HG02852 (cell line): ENCODE results near the gene CYP4F8.
"Not testable (repeated sequence)": the region's sequence is repeated elsewhere in the genome, so short reads cannot be mapped to it uniquely, and the experiment has no call there.

Experiments used
- ATAC-seq: cut with Tn5 transposase; IDR thresholded peaks from one replicate; pipeline ENCODE4 v1.9.1; 2021; ENCODE audit warnings: mild to moderate bottlenecking, moderate library complexity; ENCODE audit not compliant: unreplicated experiment

CYP4F8 gene, protein sequence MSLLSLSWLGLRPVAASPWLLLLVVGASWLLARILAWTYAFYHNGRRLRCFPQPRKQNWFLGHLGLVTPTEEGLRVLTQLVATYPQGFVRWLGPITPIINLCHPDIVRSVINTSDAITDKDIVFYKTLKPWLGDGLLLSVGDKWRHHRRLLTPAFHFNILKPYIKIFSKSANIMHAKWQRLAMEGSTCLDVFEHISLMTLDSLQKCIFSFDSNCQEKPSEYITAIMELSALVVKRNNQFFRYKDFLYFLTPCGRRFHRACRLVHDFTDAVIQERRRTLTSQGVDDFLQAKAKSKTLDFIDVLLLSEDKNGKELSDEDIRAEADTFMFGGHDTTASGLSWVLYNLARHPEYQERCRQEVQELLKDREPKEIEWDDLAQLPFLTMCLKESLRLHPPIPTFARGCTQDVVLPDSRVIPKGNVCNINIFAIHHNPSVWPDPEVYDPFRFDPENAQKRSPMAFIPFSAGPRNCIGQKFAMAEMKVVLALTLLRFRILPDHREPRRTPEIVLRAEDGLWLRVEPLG

DNA sequence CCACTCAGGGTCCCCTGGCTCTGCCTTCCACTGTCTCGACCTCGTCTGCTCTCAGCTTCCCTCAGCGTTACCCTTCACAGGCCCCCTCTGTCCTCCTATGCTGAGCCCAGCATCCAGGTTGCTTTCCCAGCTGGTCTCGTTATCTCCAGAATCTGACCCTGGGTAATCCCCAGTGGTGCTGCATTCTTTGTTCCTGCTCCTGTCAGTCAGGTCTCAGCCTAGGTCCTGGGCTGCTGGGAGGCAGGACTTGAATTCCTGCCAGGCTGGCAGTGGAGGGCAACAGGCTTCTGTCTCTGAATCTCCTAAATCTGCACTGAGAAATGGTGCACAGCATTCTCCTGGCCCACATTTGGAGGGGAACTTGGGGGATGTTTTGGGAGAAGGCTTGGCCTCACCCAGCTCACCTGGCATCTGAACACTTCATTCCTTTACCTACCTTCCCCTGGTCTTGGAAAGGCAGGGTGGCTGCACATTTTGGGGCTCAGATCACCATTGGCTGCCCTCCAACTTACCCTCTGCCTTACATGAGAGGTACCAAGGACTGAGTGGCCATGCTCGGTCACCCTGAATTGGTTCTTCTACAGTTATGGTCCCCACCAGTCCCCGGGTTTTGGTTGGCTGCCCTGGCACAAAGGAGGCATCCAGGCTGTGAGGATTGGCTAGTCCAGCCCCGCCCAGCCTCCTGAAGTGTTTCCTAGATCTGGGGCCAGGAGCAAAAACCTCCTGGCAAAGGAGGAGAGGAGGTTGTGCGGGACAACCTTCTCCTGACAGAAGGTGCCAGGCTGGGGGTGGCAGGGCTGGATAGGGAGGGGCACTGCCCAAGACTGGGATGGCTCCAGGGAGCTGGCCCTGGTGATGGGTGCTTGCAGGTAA is at the start of gene CYP4F8:
CYP4F8 (plus strand) TSS at position 712 of the 873 bp plus-strand sequence. CDS start 399 bp downstream, outside the sequence.
- no peak for ATAC-seq

DNA sequence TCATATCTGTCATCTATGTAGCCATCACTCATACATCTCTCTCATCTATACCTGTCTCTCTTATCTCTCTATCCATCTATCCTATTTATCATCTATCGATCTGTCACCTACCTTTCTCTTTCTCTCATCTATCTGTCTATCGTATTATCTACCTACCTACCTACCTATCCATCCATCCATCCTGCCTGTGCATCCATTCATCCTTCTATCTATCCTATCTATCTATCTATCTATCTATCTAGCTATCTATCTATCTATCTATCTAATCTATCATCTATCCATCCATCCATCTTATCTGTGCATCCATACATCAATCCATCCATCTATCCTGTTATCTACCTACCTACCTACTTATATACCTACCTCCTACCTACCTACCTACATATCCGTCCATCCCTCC is 44.6 kb upstream of the CYP4F8 start:
- ATAC-seq, result no peak

DNA sequence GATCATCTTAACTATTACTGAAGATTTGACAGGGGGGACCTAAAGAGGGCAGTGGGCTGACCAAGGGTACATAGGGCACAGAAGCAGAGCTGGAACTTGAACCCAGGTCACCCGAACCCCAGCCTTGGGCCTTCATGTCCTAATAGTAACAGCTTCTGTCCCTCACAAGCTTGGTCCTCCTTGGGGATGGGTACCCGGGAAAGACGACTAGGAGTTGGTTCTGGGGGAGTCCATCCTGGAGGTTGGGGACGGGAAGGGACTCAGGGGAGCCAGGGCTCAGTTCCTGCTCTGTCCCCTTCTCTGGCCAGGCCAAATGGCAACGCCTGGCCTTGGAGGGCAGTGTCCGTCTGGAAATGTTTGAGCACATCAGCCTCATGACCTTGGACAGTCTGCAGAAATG is 39.6 kb upstream of the CYP4F8 start:
- ATAC-seq, result no peak

DNA sequence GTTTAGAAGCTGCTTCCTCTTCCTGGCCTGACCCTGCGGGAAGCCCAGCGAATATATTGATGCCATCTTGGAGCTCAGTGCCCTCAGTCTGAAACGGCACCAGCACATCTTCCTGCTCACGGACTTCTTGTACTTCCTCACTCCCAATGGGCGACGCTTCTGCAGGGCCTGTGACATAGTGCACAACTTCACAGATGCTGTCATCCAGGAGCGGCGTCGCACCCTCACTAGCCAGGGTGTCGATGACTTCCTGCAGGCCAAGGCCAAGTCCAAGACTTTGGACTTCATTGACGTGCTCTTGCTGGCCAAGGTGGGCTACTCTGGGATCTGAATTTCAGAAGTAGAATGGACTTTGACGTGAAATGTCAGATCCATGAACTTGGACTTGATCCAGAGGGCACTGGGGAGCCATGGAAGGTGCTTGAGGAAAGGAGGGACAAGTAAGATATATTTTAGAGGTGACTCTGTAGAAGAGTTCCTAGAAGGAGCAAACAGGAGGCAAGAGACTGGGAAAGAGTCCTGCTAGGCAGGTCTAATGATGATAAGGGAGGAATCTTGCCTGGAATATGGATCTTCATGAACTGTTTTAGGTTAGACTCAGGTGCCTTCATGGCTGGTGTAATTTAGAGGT is 38.4 kb upstream of the CYP4F8 start:
- no peak for ATAC-seq

DNA sequence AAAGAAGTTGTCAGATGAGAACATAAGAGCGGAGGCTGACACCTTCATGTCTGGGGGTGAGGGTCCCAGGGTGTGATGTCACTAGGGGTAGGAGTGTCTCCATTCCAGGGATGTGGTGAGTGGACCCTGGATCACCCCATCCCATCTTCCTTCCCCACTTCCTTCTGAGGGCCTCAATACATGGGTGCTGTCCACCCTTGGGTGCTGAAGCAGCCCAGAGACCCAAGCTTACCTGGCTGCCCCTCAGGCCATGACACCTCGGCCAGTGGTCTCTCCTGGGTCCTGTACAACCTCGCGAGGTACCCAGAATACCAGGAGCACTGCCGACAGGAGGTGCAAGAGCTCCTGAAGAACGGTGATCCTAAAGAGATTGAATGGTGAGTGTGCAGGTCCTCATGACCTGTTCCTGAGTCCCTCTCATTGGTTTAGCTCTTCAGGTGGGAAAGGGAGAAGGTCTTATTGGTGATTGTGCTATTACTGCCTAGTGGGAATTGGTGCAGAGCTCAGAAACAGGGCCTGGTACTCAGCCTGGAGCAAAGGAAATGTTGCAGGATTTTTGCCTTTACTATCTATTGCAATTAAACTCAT is 37.7 kb upstream of the CYP4F8 start:
- ATAC-seq, result no peak

DNA sequence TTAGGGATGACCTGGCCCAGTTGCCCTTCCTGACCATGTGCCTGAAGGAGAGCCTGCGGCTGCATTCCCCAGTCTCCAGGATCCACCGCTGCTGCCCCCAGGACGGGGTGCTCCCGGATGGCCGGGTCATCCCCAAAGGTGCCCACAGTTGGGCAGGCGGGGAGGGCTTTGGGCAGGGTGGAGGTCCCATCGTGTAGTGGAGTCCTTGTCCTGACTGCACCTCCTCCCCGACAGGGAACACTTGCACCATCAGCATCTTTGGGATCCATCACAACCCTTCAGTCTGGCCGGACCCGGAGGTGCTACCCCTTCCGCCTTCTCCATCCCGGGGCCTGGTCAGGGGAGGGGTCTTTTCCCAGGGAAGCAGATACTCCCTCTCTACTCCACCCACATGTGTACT is 31.7 kb upstream of the CYP4F8 start:
- ATAC-seq, result no peak

DNA sequence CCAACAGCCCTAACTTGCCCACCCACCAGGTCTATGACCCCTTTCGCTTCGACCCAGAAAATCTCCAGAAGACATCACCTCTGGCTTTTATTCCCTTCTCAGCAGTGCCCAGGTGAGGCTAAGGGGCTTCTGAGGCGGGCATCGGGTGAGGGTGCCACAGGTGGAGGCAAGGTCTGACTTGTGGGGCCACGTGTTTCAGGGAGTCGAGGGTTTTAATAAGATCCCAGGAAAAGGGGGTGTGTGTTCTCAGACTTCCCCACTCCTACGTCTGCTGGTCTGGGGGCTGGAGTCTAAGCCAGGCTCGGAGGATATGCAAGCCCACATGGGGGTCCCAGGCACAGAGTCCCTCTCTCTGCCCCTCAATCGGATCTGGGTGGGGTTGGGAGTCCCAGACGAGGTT is 30.9 kb upstream of the CYP4F8 start:
- no peak for ATAC-seq

DNA sequence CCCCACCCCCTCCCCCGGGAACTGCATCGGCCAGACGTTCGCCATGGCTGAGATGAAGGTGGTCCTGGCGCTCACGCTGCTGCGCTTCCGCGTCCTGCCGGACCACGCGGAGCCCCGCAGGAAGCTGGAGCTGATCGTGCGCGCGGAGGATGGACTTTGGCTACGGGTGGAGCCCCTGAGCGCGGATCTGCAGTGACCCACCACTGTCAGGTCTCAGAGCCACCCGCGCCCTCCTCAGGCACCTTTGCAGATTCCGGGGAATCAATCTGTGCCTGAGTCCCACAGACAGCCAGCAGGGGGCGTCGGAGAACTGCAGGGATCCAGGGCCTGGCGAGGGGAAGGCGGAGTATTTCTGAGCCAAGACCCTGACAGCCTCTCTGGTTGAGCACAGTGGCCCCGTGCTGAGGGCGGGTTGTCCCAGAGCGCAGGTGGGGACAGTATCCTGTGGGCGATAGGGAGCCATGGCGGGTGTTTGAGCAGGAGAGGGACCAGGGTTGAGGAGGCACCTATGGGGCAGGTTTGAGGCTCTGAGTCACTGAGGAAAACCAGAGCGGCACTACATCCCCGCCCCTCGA is 30.4 kb upstream of the CYP4F8 start:
- no peak for ATAC-seq

DNA sequence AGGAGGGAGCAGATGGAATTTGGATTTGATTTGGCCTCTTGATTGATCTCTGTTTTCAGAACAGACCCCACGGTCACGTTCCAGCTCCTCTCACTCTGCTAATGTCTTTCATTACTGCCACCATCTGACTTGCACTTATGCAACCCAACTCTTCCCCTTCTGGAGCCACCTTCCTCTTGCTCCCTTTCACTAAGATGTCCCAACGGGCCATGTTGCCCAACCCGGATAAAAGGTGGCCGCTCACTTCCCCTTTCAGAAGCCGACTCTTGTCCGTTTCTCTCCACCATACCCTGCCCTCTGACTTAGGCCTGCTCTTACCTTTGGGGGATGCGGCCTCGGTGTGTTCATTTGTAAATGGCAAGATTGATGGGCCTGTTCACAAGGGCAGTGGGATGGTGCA is 27.4 kb upstream of the CYP4F8 start:
- no peak for ATAC-seq

DNA sequence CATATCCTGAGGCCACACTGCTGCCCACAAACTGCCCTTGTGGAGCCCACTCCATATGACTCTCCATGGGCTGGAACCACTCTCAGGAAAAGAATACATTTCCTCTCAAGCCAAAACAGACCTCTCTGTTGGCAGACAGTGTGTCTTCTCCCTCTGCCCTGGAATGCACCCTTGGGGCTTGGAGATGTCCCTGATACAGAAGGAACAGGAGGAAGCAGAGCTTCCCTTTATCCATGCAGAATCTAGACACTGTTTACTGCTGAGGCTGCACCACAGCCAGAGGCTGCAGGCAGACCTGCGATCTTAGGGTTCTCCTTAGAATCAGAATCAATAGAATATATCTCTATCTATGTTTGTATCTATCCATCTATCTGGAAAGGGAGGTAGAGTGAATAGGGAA is 26.8 kb upstream of the CYP4F8 start:
- ATAC-seq, result no peak

DNA sequence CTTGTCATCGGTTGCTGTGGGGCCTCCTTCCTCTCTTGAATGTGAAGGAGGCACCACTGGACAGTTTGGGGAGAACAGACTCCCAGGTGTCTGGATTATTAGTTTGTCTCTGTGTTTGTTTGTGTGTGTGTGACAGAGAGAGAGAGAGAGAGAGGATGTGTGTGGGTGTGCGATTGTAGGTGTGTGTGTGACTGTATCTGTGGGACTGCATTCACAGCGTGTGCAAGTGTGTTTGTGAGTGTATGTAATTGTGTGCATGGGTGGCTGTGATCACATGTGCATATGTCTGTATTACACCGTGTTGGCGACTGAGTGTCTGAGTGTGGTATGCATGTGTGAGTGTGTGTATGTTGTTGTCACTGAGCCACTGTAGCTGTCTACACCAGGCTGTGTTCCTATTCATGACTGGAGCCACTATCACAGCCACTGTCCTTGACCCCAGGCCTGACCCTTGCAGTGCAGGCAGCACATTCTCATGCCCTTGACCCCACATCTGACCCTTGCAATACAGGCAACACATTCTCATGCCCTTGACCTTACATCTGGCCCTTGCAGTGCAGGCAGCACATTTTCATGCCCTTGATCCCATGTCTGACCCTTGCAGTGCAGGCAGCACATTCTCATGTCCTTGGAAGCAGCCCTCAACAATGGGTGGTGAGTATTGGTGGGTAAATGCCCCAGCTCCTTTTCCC is 25.1 kb upstream of the CYP4F8 start:
- no peak for ATAC-seq

DNA sequence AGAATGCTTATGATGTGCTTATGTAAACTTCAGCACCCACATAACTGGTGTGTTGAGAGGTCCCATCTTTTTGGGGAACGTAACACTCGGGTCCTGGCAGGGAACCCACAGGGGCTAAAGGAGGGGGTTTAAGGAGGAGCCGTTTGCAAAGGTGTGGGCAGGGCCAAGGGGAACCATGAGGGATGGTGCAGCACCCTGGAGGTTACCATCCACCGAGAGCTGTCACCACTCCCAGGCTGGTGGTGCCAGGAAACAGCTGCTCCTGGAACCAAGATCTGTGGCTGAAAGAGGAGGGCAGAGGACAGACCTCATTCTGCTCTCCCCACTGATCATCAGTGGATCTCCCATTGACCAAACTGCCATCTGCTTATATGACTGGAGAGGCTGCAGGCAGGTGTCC is 23.2 kb upstream of the CYP4F8 start:
- no peak for ATAC-seq

DNA sequence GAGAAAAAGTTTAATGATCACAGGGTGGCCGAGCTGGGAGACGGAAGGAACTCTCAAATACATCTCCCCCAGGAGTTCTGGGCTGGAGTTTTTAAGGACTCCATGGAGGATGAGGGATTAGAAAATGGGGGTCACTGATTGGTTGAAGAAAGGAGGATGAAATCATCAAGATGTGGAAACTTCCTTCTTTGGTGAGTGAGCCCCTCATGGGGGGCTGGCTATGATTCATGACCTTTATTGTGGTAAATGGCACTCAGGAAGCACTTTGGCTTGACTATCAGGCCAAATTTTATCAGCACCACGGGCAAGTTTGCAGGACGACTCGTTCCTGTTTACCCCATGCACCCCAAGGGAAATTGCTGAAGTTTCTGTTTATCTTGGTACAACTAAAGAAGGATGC is 22.5 kb upstream of the CYP4F8 start:
- not testable (repeated sequence) for ATAC-seq

DNA sequence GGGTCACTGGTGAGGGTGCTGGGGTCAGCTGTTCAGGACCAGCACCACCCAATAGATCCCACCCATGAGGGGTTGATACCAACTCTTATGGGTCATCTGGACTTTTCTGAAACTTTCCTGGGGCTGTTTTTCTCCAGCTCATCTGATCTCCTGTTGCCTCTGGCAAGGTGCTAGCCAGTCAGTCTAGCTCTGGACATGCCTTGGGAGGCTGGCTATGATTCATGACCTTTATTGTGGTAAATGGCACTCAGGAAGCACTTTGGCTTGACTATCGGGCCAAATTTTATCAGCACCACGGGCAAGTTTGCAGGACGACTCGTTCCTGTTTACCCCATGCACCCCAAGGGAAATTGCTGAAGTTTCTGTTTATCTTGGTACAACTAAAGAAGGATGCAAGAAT is 21.3 kb upstream of the CYP4F8 start:
- not testable (repeated sequence) for ATAC-seq

DNA sequence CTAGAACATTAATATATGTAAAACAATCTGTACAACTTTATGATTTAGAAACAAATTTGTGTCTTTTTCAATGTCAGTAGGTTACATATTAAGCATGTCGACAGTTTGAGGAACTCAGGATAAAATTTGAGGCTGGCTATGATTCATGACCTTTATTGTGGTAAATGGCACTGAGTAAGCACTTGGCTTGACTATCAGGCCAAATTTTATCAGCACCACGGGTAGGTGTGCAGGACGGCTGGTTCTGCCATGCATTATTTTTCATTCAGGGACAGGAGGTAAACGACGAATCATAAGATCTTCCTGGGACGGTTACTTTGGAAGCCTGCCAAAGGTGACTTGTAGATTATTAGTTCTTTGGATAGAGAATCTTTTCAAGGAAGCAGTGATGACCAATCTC is 19.9 kb upstream of the CYP4F8 start:
- no peak for ATAC-seq

DNA sequence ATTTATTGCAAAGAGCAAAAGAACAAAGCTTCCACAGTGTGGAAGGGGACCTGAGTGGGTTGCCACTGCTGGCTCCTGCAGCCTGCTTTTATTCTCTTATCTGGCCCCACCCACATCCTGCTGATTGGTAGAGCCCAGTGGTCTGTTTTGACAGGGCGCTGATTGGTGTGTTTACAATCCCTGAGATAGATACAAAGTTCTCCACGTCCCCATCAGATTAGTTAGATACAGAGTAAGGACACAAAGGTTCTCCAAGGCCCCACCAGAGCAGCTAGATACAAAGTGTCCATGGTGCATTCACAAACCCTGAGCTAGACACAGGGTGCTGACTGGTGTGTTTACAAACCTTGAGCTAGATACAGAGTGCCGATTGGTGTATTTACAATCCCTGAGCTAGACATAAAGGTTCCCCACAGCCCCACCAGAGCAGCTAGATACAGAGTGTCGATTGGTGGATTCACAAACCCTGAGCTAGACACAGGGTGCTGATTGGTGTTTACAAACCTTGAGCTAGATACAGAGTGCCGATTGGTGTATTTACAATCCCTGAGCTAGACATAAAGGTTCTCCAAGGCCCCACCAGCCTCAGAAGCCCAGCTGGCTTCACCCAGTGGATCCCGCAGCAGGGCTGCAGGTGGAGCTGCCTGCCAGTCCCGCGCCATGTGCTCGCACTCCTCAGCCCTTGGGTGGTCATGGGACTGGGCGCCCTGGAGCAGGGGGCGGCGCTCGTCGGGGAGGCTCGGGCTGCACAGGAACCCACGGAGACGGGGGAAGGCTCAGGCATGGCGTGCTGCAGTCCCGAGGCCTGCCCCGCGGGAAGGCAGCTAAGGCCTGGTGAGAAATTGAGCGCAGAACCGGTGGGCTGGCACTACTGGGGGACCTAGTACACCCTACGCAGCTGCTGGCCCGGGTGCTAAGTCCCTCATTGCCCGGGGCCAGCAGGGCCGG is 6.8 kb upstream of the CYP4F8 start:
- not testable (repeated sequence) for ATAC-seq

DNA sequence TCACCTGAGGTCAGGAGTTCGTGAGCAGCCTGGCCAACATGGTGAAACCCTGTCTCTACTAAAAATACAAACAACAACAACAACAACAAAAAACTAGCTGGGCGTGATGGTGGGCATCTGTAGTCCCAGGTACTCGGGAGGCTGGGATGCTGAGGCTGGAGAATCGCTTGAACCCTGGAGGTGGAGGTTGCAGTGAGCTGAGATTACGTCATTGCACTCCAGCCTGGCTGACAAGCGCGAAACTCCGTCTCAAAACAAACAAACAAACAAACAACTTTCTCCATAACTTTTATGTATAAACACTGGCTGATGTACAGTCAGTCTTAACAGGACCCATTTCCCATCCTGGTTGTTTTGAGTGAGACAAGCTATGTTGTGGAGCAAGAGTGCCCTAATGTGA is 5.8 kb upstream of the CYP4F8 start:
- ATAC-seq, result no peak

DNA sequence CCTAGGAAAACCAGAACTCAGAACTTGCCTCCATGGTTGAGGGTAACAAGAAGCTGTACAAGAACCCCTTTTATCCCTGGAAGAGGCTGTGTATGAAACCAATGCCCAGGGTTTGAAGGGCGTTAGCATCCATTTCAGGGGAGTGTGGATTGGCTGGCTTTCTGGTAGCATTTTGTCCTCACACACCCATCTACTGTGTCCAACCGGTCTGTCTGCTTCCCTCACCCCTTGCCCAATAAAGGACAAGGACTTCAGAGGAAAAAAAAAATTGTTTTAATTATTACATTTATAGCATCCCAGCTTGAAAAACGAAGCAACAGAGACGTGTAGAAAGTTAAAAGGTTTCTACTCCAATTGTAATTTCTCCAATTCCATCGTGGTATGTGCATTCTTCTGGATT is 2.7 kb upstream of the CYP4F8 start:
- ATAC-seq, result no peak

DNA sequence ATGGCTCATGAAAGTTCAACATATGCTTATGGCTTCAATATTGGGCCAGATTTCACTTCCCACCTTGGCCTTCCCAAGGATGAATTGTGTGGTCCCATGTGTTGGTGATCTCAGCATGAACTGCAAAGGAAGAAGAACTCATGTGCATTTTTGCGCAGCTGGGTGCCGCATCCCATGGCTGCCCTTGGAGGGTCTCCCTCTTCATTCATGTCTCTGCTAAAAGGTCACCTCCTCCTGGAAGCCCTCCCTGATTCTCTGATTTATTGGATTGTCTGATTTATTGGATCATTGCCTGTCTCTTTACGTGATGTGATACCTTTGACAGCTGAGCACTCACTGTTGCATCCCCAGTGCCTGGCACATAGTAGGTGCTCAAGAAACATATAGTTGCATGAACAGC is 1.7 kb upstream of the CYP4F8 start:
- no peak for ATAC-seq
